CD4-positive, alpha-beta T cell treated with Interleukin-21 for 1 hour (primary cell): Measurements from ENCODE around the gene ATP8A2.

Source experiments
- DNase-seq: peaks from one replicate; pipeline ENCODE4 v3.0.0-alpha.2; 2020

The ATP8A2 gene

GRCh38 chr13:25827831-25828465 is 456.2 kb downstream of the ATP8A2 start:
- DNase-seq = no peak

- no peak for DNase-seq
These were observed 462.0 kb downstream of the ATP8A2 start for GRCh38 chr13:25833761-25834160.

GRCh38 chr13:25836574-25837336 is 465.0 kb downstream of the ATP8A2 start:
- DNase-seq = no peak

GRCh38 chr13:25839371-25839770 is 467.6 kb downstream of the ATP8A2 start:
- no peak for DNase-seq

- no peak for DNase-seq
These were observed 468.5 kb downstream of the ATP8A2 start for GRCh38 chr13:25840261-25840660.

- DNase-seq = no peak
These were observed 469.2 kb downstream of the ATP8A2 start for GRCh38 chr13:25840931-25841330.

- no peak for DNase-seq
These were observed 471.9 kb downstream of the ATP8A2 start for GRCh38 chr13:25843692-25844091.

GRCh38 chr13:25844559-25845434 is 473.0 kb downstream of the ATP8A2 start:
- DNase-seq = no peak

- DNase-seq = no peak
These were observed 474.6 kb downstream of the ATP8A2 start for GRCh38 chr13:25846222-25846984.

GRCh38 chr13:25847145-25847544 is 475.4 kb downstream of the ATP8A2 start:
- peak; percentile 47 for DNase-seq

GRCh38 chr13:25847635-25848626 is 476.2 kb downstream of the ATP8A2 start:
- no peak for DNase-seq

- DNase-seq = no peak
These were observed 477.3 kb downstream of the ATP8A2 start for GRCh38 chr13:25848812-25849745.

- no peak for DNase-seq
These were observed 486.1 kb downstream of the ATP8A2 start for GRCh38 chr13:25857830-25858229.

- no peak for DNase-seq
These were observed 487.8 kb downstream of the ATP8A2 start for GRCh38 chr13:25859528-25859927.

- DNase-seq = no peak
These were observed 488.5 kb downstream of the ATP8A2 start for GRCh38 chr13:25860265-25860664.

GRCh38 chr13:25860862-25861261 is 489.1 kb downstream of the ATP8A2 start:
- no peak for DNase-seq

- no peak for DNase-seq
These were observed 490.4 kb downstream of the ATP8A2 start for GRCh38 chr13:25862156-25862555.

GRCh38 chr13:25864116-25864515 is 492.3 kb downstream of the ATP8A2 start:
- DNase-seq = no peak

- no peak for DNase-seq
These were observed 493.2 kb downstream of the ATP8A2 start for GRCh38 chr13:25864936-25865335.

GRCh38 chr13:25865391-25865790 is 493.6 kb downstream of the ATP8A2 start:
- DNase-seq = no peak
